AG10803 (cell line): ENCODE measurements around the gene OGFOD2.

ENCODE experiments used
- DNase-seq: peaks from one replicate; pipeline ENCODE4 v3.0.0; 2010; ENCODE audit warnings: low read depth
- H3K4me3 ChIP-seq: 2 replicates; pipeline ENCODE4 v1.5.1; 2011; ENCODE audit warnings: mild to moderate bottlenecking, low read length, control low read depth
- TF ChIP-seq, protein P1 (sequence below): conservative IDR thresholded peaks from 2 replicates; pipeline ENCODE4 v1.5.1; 2011; ENCODE audit warnings: mild to moderate bottlenecking, low read length, control low read depth, inconsistent platforms

OGFOD2 gene

DNA sequence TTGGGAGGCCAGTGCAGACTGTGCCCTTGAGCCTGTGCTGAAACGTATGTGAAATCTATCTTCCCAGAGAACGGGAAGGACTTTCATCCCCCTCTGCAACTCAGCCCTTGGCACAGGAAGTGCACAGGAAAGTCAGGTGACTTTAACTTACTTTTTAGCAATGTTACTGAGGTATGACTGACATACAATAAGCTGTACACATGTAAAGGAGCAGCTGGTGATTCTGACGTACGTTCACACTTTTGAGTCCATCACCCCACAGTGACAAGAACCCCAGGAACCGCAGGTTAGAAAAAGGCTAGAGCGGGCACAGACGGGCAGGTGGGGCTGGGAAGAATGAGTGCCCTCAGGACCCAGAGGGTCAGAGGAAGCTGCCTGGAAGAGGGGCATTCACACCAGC lies 53.4 kb downstream of the OGFOD2 start:
- no peak overlapping the region for H3K4me3 ChIP-seq
- no peak for DNase-seq
- TF ChIP-seq, protein P1, sequence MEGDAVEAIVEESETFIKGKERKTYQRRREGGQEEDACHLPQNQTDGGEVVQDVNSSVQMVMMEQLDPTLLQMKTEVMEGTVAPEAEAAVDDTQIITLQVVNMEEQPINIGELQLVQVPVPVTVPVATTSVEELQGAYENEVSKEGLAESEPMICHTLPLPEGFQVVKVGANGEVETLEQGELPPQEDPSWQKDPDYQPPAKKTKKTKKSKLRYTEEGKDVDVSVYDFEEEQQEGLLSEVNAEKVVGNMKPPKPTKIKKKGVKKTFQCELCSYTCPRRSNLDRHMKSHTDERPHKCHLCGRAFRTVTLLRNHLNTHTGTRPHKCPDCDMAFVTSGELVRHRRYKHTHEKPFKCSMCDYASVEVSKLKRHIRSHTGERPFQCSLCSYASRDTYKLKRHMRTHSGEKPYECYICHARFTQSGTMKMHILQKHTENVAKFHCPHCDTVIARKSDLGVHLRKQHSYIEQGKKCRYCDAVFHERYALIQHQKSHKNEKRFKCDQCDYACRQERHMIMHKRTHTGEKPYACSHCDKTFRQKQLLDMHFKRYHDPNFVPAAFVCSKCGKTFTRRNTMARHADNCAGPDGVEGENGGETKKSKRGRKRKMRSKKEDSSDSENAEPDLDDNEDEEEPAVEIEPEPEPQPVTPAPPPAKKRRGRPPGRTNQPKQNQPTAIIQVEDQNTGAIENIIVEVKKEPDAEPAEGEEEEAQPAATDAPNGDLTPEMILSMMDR: no peak

DNA sequence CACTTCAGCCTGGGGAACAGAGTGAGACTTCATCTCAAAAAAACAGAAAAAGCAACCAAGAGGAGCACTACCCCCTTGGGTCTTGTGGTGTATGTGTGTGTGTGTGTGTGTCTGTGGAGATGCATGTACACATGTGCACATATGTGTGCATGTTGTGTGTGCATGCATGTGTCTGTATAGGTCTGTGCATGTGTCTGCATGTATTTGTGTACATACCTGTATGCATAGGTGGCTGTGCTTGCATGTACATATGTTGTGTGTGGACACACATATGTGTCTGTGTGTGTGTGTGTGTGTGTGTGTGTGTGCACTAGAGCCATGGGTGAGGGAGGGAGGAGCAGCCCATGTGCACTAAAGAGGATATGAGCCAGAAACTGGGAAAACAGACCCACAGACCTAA lies 54.5 kb downstream of the OGFOD2 start:
- TF ChIP-seq, protein P1: no peak
- no peak for DNase-seq

More for the DNA sequence above, 54.5 kb downstream of the OGFOD2 start:
- H3K4me3 ChIP-seq: no peak overlapping the region
